Measurements from ENCODE around the gene LUC7L. TPM values are rescaled to one million over a fixed set of nuclear protein-coding genes. Genes with fewer than 3 reads are reported as not detected.

LUC7L gene
- total RNA-seq, 4 donors from 2014 or later, result 18.4 to 53.5 (median 31.1) TPM

DNA sequence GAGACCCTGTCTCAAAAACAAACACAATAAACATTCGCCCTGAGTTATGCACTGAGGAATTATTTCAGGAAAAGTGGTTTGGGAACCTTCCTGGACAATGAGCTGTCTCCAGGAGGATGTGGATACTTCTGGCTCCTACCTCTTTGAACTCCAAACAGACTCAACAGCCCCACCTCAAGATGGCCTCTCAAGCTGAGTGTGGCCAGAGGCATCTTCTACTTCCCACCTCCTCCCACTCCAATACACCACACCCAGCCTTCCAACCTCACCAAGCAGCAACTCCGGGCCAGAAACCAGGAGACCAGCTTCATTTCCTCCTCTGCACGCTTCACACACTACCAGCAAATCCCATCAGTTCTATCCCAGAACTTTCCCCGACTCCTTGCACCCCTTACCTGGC is 37.4 kb downstream of the LUC7L start:
- no peak overlapping the region for H3K4me3 ChIP-seq
- H3K27me3 ChIP-seq, result no peaks in the 10 kb centered on the region
- no peak overlapping the region for H3K27ac ChIP-seq
- H3K36me3 ChIP-seq, result peaks cover 13 to 93% of the 10 kb centered on the region in 2 donors
- no peaks in the 10 kb centered on the region for H3K4me1 ChIP-seq
- ATAC-seq (no peak), DNase-seq (no peak)
- no peaks in the 10 kb centered on the region for H3K9me3 ChIP-seq
- intact Hi-C loops (cut with DNase I; ENCODE audit: low total_unique reads) (no loop called here), in situ Hi-C loops (cut with MboI; ENCODE audit: low sequenced_read_pairs in 4 of 4) (no loop called here)
- TF ChIP-seq POLR2A (IDR thresholded peaks at IDR 0.05), result no peak
- TF ChIP-seq, protein P1, sequence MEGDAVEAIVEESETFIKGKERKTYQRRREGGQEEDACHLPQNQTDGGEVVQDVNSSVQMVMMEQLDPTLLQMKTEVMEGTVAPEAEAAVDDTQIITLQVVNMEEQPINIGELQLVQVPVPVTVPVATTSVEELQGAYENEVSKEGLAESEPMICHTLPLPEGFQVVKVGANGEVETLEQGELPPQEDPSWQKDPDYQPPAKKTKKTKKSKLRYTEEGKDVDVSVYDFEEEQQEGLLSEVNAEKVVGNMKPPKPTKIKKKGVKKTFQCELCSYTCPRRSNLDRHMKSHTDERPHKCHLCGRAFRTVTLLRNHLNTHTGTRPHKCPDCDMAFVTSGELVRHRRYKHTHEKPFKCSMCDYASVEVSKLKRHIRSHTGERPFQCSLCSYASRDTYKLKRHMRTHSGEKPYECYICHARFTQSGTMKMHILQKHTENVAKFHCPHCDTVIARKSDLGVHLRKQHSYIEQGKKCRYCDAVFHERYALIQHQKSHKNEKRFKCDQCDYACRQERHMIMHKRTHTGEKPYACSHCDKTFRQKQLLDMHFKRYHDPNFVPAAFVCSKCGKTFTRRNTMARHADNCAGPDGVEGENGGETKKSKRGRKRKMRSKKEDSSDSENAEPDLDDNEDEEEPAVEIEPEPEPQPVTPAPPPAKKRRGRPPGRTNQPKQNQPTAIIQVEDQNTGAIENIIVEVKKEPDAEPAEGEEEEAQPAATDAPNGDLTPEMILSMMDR (IDR thresholded peaks at IDR 0.05 in 4 of 5, conservative IDR thresholded peaks at IDR 0.05 in 1 of 5), result no peak

DNA sequence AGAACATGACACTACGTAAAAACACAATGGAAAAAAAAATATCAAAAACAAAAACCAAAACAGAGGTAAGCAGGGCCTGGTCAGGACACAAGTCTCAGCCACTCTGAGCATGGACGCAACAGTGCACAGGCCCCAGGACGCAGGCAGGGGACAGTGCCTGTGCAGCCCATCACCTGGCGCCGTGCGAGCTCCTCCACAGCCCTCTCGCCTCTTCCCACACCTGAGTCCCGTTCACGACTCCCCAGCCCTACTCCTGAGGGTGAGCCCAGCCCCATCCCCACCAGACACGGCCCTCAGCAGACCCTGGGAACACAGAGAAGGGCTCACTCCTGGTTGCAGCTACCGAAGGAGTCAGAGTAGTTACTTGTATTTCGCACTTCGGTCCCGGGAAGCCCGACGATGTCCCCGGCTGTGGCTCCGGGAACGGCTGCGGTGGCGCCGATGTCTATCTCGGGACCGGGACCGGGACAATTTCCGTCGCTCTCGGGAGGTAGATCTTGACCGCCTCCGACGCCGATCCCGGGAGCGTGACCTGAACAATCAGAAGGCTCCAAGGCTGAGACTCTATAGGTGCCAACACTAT is 39.6 kb downstream of the LUC7L start:
- ATAC-seq, result no peak

GRCh38 chr16:188674-189073 is 40.6 kb downstream of the LUC7L start:
- no peaks in the 10 kb centered on the region for H3K9me3 ChIP-seq

More for the DNA sequence above, 39.6 kb downstream of the LUC7L start:
- Histone ChIP-seq H3K27ac (no peak overlapping the region), H3K36me3 (peaks cover 13 to 71% of the 10 kb centered on the region in 2 donors), H3K9me3 (no peaks in the 10 kb centered on the region), H3K4me1 (no peaks in the 10 kb centered on the region), H3K4me3 (no peak overlapping the region), H3K27me3 (no peaks in the 10 kb centered on the region)
- in situ Hi-C loops (cut with MboI; ENCODE audit: low sequenced_read_pairs in 4 of 4), result no loop called here
- no peak for DNase-seq
- TF ChIP-seq POLR2A (IDR thresholded peaks at IDR 0.05), result no peak
- TF ChIP-seq, protein P1 (IDR thresholded peaks at IDR 0.05 in 4 of 5, conservative IDR thresholded peaks at IDR 0.05 in 1 of 5), result no peak
- intact Hi-C loops (cut with DNase I; ENCODE audit: low total_unique reads), result no loop called here

GRCh38 chr16:187330-187729 is 41.9 kb downstream of the LUC7L start:
- H3K4me3 ChIP-seq, result no peak overlapping the region
- peaks cover 8 to 48% of the 10 kb centered on the region in 2 donors for H3K36me3 ChIP-seq
- H3K9me3 ChIP-seq, result no peaks in the 10 kb centered on the region
- no peaks in the 10 kb centered on the region for H3K4me1 ChIP-seq
- intact Hi-C loops (cut with DNase I; ENCODE audit: low total_unique reads) (no loop called here), in situ Hi-C loops (cut with MboI; ENCODE audit: low sequenced_read_pairs in 4 of 4) (no loop called here)
- H3K27ac ChIP-seq, result no peak overlapping the region
- no peaks in the 10 kb centered on the region for H3K27me3 ChIP-seq
- no peak for ATAC-seq
- no peak for TF ChIP-seq POLR2A (IDR thresholded peaks at IDR 0.05)
- TF ChIP-seq, protein P1 (IDR thresholded peaks at IDR 0.05 in 4 of 5, conservative IDR thresholded peaks at IDR 0.05 in 1 of 5), result no peak
- no peak for DNase-seq

More at GRCh38 chr16:188674-189073, 40.6 kb downstream of the LUC7L start:
- peaks cover 13 to 61% of the 10 kb centered on the region in 2 donors for H3K36me3 ChIP-seq
- H3K4me3 ChIP-seq, result no peak overlapping the region
- no peak overlapping the region for H3K27ac ChIP-seq
- no peaks in the 10 kb centered on the region for H3K4me1 ChIP-seq
- in situ Hi-C loops (cut with MboI; ENCODE audit: low sequenced_read_pairs in 4 of 4) (no loop called here), intact Hi-C loops (cut with DNase I; ENCODE audit: low total_unique reads) (no loop called here)
- TF ChIP-seq, protein P1 (IDR thresholded peaks at IDR 0.05 in 4 of 5, conservative IDR thresholded peaks at IDR 0.05 in 1 of 5), result no peak
- TF ChIP-seq POLR2A (IDR thresholded peaks at IDR 0.05), result no peak
- ATAC-seq, result no peak
- no peaks in the 10 kb centered on the region for H3K27me3 ChIP-seq
- DNase-seq, result no peak

DNA sequence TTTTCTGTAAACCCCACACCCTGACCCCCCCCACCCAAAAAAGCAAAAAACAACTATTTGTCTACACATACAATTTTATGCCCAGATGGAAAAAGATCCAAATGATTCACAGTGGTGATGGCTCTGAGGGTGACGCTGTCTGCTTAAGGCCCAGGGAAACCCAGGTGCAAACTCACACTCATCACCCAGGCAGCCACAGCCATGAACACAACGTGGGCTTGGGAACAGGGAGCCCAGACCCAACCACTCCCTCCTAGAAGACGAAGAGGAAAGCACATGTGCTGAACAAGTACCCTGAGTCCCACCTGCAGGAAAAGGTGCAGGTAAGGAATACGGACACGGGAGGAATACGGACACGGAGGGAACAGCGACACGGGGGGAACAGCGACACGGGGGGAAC is 43.6 kb downstream of the LUC7L start:
- Histone ChIP-seq H3K36me3 (peaks cover 8 to 33% of the 10 kb centered on the region in 2 donors), H3K4me3 (no peak overlapping the region), H3K27me3 (peaks cover 5 to 7% (median 7%) of the 10 kb centered on the region in 3 donors), H3K9me3 (no peaks in the 10 kb centered on the region), H3K4me1 (peaks cover 6 to 7% of the 10 kb centered on the region in 2 donors), H3K27ac (no peak overlapping the region)
- in situ Hi-C loops (cut with MboI; ENCODE audit: low sequenced_read_pairs in 4 of 4) (no loop called here), intact Hi-C loops (cut with DNase I; ENCODE audit: low total_unique reads) (no loop called here)
- no peak for DNase-seq
- ATAC-seq, result no peak
- no peak for TF ChIP-seq POLR2A (IDR thresholded peaks at IDR 0.05)
- TF ChIP-seq, protein P1 (IDR thresholded peaks at IDR 0.05 in 4 of 5, conservative IDR thresholded peaks at IDR 0.05 in 1 of 5), result no peak

All from gastrocnemius medialis (tissue), 4 donors.